Prostate gland (tissue), 2 donors: Measurements from ENCODE around the gene ELOVL5. TPM values are rescaled to one million over a fixed set of nuclear protein-coding genes. Genes with fewer than 3 reads are reported as not detected.

Experiments
- DNase-seq: peaks from one replicate; pipeline ENCODE4 v3.0.0-alpha.2; 2019; ENCODE audit warnings: low spot score
- H3K27ac ChIP-seq, 2 donors: fragments of 200-600 bp; sonication (generic); 2 replicates each; pipeline ENCODE4 v1.5.1; 2017 to 2019
- H3K27me3 ChIP-seq: fragments of 200-600 bp; sonication (generic); replicated peaks from 2 replicates; pipeline ENCODE4 v1.5.1; 2019; ENCODE audit not compliant: insufficient read depth
- H3K36me3 ChIP-seq, 2 donors: fragments of 200-600 bp; sonication (generic); 1 replicate in 1 of 2; 2 replicates in 1 of 2; pipeline versions ENCODE4 v1.5.1 to v1.8.1; 2017 to 2019
- H3K4me1 ChIP-seq: fragments of 200-600 bp; sonication (generic); replicated peaks from 2 replicates; pipeline ENCODE4 v1.5.1; 2019
- H3K4me3 ChIP-seq, 2 donors: fragments of 200-600 bp; sonication (generic); 2 replicates each; pipeline ENCODE4 v1.5.1; 2017 to 2019
- H3K9me3 ChIP-seq: fragments of 200-600 bp; sonication (generic); 2 replicates; pipeline ENCODE4 v1.5.1; 2017
- POLR2A ChIP-seq: fragments of 450-650 bp; IDR thresholded peaks from one replicate; pipeline ENCODE4 v1.6.1; 2016; ENCODE audit warnings: antibody characterized with exemption, mild to moderate bottlenecking
- POLR2AphosphoS5 ChIP-seq: sonication (generic); formaldehyde crosslinking; IDR thresholded peaks from one replicate; pipeline ENCODE4 v1.6.1; 2017; ENCODE audit warnings: antibody characterized with exemption
- WGBS: methylation state at CpG from one replicate; pipeline ENCODE4 v1.1.5; 2018; 5-methylcytosine and 5-hydroxymethylcytosine counted together
- intact Hi-C: fragments of 100-400 bp; cut with DNase I; formaldehyde crosslinking; loops from one replicate; pipeline ENCODE4 v1.14.2; 2022
- total RNA-seq, 2 donors: library from RNA; depleted of rRNA; stranded (reverse); fragments of >200 nt; gene quantifications; one replicate each; pipeline ENCODE4 v1.1.0, GENCODE V29; 2016
- TF ChIP-seq, protein P1 (sequence below), 4 experiments: fragments of 200-600 bp in 2 of 4; fragments of 450-650 bp in 2 of 4; sonication (generic) in 2 of 4; IDR thresholded peaks; 1 replicate in 3 of 4; 2 replicates in 1 of 4; pipeline ENCODE4 v1.5.1; 2016 to 2019; ENCODE audit warnings: antibody characterized with exemption in 4 of 4, mild to moderate bottlenecking in 2 of 4, moderate library complexity in 2 of 4

The ELOVL5 gene
- total RNA-seq, 2 donors from 2014 or later, result 193 to 353 TPM

GRCh38 chr6:53281518-53282215 is 67.1 kb downstream of the ELOVL5 start:
- TF ChIP-seq POLR2AphosphoS5 (peak; percentile 72), POLR2A (no peak)
- TF ChIP-seq, protein P1, sequence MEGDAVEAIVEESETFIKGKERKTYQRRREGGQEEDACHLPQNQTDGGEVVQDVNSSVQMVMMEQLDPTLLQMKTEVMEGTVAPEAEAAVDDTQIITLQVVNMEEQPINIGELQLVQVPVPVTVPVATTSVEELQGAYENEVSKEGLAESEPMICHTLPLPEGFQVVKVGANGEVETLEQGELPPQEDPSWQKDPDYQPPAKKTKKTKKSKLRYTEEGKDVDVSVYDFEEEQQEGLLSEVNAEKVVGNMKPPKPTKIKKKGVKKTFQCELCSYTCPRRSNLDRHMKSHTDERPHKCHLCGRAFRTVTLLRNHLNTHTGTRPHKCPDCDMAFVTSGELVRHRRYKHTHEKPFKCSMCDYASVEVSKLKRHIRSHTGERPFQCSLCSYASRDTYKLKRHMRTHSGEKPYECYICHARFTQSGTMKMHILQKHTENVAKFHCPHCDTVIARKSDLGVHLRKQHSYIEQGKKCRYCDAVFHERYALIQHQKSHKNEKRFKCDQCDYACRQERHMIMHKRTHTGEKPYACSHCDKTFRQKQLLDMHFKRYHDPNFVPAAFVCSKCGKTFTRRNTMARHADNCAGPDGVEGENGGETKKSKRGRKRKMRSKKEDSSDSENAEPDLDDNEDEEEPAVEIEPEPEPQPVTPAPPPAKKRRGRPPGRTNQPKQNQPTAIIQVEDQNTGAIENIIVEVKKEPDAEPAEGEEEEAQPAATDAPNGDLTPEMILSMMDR (IDR thresholded peaks at IDR 0.05), result no peak
- Histone ChIP-seq H3K4me3 (no peak overlapping the region), H3K27ac (peak overlapping the region; percentile 60 to 75), H3K9me3 (no peaks in the 10 kb centered on the region), H3K27me3 (no peaks in the 10 kb centered on the region), H3K36me3 (no peaks in the 10 kb centered on the region), H3K4me1 (peaks cover 15% of the 10 kb centered on the region)
- intact Hi-C loops, result no loop called here
- DNase-seq, result peak; percentile 51
- 56% methylated on average over 3 of the region's 3 CpGs for WGBS

- no peak for TF ChIP-seq POLR2A
- TF ChIP-seq, protein P1 (IDR thresholded peaks at IDR 0.05), result no peak
- no peak for TF ChIP-seq POLR2AphosphoS5
- no peaks in the 10 kb centered on the region for H3K27me3 ChIP-seq
- H3K36me3 ChIP-seq, result no peaks in the 10 kb centered on the region
- H3K4me3 ChIP-seq, result no peak overlapping the region
- 79% methylated on average over 2 of the region's 2 CpGs for whole genome bisulfite sequencing
- DNase-seq, result no peak
- H3K27ac ChIP-seq, result peak overlapping the region; percentile 60 to 75
- peaks cover 18% of the 10 kb centered on the region for H3K4me1 ChIP-seq
- intact Hi-C loops, result no loop called here
- no peaks in the 10 kb centered on the region for H3K9me3 ChIP-seq
Observed at GRCh38 chr6:53280207-53280606, 68.5 kb downstream of the ELOVL5 start.

GRCh38 chr6:53279293-53279692 is 69.5 kb downstream of the ELOVL5 start:
- no peaks in the 10 kb centered on the region for H3K9me3 ChIP-seq
- 46% methylated on average over 3 of the region's 3 CpGs for WGBS
- no peak for TF ChIP-seq POLR2A
- TF ChIP-seq POLR2AphosphoS5, result no peak
- TF ChIP-seq, protein P1 (IDR thresholded peaks at IDR 0.05), result no peak
- H3K4me3 ChIP-seq, result no peak overlapping the region
- no peaks in the 10 kb centered on the region for H3K27me3 ChIP-seq
- intact Hi-C loops, result no loop called here
- no peaks in the 10 kb centered on the region for H3K36me3 ChIP-seq
- H3K27ac ChIP-seq, result peak overlapping the region in 1 of 2 donors; percentile 75
- no peak for DNase-seq
- peaks cover 18% of the 10 kb centered on the region for H3K4me1 ChIP-seq

- DNase-seq, result no peak
- peaks cover 0 to 12% of the 10 kb centered on the region in 2 donors for H3K36me3 ChIP-seq
- intact Hi-C loops, result no loop called here
- H3K27me3 ChIP-seq, result no peaks in the 10 kb centered on the region
- peaks cover 5% of the 10 kb centered on the region for H3K4me1 ChIP-seq
- no peak overlapping the region for H3K4me3 ChIP-seq
- H3K27ac ChIP-seq, result no peak overlapping the region
- H3K9me3 ChIP-seq, result no peaks in the 10 kb centered on the region
- WGBS, result 82% methylated on average over 4 of the region's 4 CpGs
- no peak for TF ChIP-seq POLR2A
- TF ChIP-seq POLR2AphosphoS5, result no peak
- TF ChIP-seq, protein P1 (IDR thresholded peaks at IDR 0.05), result no peak
Observed at GRCh38 chr6:53273370-53273769, 75.4 kb downstream of the ELOVL5 start.

DNA sequence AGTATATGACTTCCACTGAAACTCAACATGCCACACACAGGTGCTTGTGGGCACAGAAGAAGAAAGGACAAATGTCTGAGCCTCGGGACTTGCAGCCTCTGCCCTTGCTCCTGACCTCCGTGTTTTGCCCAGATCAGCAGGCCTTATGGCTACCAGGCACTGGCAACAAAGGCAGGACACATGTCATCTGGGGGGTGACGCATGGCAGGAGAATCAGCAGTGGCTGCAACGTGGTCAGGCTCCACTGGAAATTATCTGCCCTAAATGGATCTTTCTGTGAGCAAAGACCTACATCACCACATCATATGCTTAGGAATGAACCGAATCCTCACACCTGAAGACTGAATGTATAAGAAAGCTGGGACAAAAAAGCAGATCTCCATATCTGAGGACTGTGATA is 78.9 kb downstream of the ELOVL5 start:
- Histone ChIP-seq H3K27ac (no peak overlapping the region), H3K36me3 (peaks cover 0 to 12% of the 10 kb centered on the region in 2 donors), H3K9me3 (no peaks in the 10 kb centered on the region), H3K4me3 (no peak overlapping the region), H3K27me3 (no peaks in the 10 kb centered on the region), H3K4me1 (no peaks in the 10 kb centered on the region)
- TF ChIP-seq POLR2AphosphoS5 (no peak), POLR2A (no peak)
- TF ChIP-seq, protein P1 (IDR thresholded peaks at IDR 0.05), result no peak
- no peak for DNase-seq
- intact Hi-C loops, result no loop called here
- WGBS, result 89% methylated on average over 5 of the region's 5 CpGs
